ENCODE results near the gene PCNX1. TPM values are rescaled to one million over a fixed set of nuclear protein-coding genes. Genes with fewer than 3 reads are reported as not detected.
"Not testable (repeated sequence)": the region's sequence is repeated elsewhere in the genome, so short reads cannot be mapped to it uniquely, and the experiment has no call there.

Gene PCNX1
- total RNA-seq, 1 donor = 142 TPM

DNA sequence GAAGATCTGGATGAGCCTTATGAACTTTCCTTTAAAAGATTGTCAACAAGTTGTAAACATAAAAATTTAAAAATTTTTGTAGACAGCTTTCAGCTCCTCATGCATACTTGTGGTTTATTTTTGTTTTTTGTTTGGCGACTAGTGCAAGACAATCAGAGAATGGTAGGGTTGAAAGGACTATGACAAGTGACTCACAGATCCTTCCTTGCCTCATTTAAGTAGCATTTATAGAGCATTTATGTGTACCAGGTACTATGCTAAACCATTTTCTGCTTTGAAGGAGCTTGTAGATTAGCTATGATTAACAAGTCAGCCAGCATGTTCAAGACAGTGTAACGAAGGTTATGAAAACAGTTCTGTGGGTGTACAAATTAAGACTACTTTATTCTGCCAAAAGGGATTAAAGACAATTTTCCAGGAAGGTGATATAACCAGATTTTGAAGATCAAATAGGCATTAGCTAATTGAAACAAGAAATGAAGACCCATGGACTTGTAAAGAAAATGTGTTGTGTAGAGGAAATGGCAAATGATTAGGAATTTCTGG, 122.0 kb downstream of the PCNX1 start:
- Histone ChIP-seq H3K27me3 (ENCODE audit: insufficient read depth, low read length) (no peaks in the 10 kb centered on the region), H3K4me3 (ENCODE audit: low read length) (no peak overlapping the region), H3K9me3 (ENCODE audit: low read depth, low read length) (no peaks in the 10 kb centered on the region), H3K4me1 (ENCODE audit: insufficient read depth, low read length) (no peaks in the 10 kb centered on the region)

DNA sequence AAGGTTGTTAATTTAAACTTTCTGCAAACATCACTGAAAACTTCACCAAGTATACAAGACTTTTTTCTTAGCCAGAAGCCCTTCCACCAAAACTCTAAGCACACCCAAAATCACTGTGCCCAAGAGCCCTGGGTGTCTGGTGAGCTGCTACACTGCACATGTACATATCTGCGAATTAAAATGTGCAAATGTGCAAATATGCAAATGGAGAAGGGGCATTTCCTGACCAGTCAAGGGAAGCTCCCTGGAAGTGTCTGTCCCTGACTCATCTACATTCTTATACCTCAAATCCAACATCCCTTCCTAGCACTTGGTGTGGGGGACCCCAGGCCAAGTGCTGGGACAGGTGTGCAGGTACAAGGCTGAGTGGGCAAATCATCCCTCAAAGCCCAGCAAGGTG, 123.7 kb downstream of the PCNX1 start:
- Histone ChIP-seq H3K4me3 (ENCODE audit: low read length) (no peak overlapping the region), H3K27me3 (ENCODE audit: insufficient read depth, low read length) (no peaks in the 10 kb centered on the region), H3K4me1 (ENCODE audit: insufficient read depth, low read length) (no peaks in the 10 kb centered on the region), H3K9me3 (ENCODE audit: low read depth, low read length) (no peaks in the 10 kb centered on the region)

DNA sequence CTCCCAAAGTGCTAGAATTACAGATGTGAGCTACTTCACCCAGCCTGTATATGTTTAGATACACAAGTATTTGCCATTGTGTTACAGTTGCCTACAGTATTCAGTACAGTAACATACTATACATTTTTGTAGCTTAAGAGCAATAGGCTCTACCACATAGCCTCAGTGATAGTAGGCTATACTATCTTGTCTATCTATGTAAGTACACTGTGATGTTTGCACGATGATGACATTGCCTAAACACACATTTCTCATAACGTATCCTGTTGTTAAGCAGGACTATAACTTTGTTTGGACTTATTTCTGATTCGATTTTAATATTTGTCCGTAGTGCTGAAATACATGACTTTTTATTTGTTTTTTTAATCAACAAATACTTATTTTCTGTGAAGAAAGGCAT, 129.2 kb downstream of the PCNX1 start:
- Histone ChIP-seq H3K27me3 (ENCODE audit: insufficient read depth, low read length) (no peaks in the 10 kb centered on the region), H3K4me3 (ENCODE audit: low read length) (no peak overlapping the region), H3K9me3 (ENCODE audit: low read depth, low read length) (peaks cover 6% of the 10 kb centered on the region), H3K4me1 (ENCODE audit: insufficient read depth, low read length) (no peaks in the 10 kb centered on the region)

DNA sequence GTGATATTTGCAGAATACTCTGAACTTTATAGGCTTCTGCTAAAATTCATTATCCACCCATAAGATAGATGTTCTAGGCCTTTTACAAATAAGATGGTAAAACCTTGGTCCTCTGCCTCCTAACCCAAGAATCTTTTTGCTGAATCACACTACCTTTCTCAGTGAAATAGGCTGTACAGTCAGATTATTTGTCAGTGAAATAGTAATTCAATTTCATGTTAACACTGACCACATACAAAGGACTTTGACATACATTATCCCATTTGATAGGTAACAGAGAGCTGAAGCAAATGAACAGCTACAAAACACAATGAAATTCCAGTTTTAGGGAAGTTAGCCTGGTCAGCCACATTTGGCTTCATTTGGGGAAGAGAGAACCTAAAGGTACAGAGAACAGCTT, 141.1 kb downstream of the PCNX1 start:
- H3K4me3 ChIP-seq (ENCODE audit: low read length) = no peak overlapping the region
- H3K27me3 ChIP-seq (ENCODE audit: insufficient read depth, low read length) = no peaks in the 10 kb centered on the region
- no peaks in the 10 kb centered on the region for H3K4me1 ChIP-seq (ENCODE audit: insufficient read depth, low read length)
- no peaks in the 10 kb centered on the region for H3K9me3 ChIP-seq (ENCODE audit: low read depth, low read length)

DNA sequence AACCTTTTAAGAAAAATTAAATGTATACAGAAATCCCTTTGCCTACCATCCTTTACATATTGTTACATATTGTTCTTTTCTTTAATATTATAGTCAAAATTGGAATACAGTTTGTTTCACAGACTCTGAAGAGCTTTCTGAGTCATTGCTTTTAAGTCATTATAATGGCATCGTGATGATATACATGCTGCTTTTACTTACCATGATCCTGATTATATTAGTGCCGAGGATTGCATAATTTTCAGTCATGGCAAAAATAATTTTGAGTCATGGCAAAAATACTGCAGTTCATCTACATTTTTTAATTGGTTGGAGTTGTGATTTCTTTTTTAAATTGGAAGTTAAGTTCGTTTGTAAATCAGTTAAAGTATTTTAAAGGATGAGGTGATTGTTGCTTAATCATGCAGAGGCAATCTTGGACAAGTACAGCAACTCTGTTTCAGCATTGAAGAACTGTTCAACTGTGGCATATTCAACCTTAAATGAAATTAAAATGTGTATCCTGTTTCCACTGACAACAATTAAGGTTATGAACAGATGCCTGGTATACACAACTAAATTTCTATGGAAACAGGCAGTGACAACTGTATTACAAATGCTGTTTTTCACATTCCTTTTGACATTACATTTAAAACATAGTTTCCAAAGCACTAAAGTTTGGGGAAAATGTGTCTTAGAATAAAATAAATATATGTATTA, 142.3 kb downstream of the PCNX1 start:
- H3K4me3 ChIP-seq (ENCODE audit: low read length) = no peak overlapping the region
- no peaks in the 10 kb centered on the region for H3K9me3 ChIP-seq (ENCODE audit: low read depth, low read length)
- H3K27me3 ChIP-seq (ENCODE audit: insufficient read depth, low read length) = no peaks in the 10 kb centered on the region
- no peaks in the 10 kb centered on the region for H3K4me1 ChIP-seq (ENCODE audit: insufficient read depth, low read length)

DNA sequence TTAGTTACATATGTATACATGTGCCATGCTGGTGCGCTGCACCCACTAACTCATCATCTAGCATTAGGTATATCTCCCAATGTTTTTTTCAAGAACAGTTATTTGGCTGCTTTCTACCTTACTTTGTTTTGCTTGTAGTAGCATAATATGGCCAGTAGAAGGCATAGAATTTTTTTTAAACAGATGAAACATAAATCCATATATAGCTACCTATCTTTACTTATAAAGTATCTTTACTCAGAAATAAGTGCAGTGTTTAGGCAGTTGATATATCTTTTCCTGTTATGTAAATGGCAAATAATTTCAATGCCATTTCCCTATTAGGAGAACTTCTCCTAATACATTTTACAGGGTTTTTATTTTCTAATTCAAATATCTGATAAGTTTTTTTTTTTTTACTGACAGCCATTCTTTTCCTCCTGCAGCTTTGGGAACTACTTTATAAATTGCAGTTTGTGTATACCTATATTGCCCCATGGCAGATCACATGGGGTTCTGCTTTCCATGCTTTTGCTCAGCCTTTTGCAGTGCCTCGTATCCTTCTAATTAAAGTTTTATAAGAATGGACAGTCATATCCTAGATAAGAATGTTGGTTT, 143.1 kb downstream of the PCNX1 start:
- no peaks in the 10 kb centered on the region for H3K9me3 ChIP-seq (ENCODE audit: low read depth, low read length)
- H3K27me3 ChIP-seq (ENCODE audit: insufficient read depth, low read length) = no peaks in the 10 kb centered on the region
- H3K4me3 ChIP-seq (ENCODE audit: low read length) = no peak overlapping the region
- H3K4me1 ChIP-seq (ENCODE audit: insufficient read depth, low read length) = no peaks in the 10 kb centered on the region

DNA sequence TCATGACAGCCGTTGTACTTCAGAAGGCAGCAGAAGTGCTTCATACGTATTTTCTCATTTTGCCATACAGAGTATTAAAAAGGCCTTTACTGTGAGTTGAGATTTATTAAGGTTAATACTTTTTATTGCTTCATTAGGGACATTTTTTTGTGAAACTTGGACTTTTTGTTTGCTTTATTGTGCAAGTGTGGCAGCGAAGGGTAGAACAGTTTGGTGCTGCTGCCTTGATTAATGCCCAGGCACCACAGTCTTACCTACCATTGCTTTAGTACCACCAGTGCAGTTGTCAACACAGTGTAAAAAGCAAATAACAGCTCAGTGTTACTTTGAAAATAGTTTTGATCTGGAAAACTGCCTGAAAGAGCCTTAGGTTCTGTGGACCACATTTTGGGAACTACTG, 147.4 kb downstream of the PCNX1 start:
- Histone ChIP-seq H3K4me1 (ENCODE audit: insufficient read depth, low read length) (no peaks in the 10 kb centered on the region), H3K27me3 (ENCODE audit: insufficient read depth, low read length) (no peaks in the 10 kb centered on the region), H3K9me3 (ENCODE audit: low read depth, low read length) (no peaks in the 10 kb centered on the region), H3K4me3 (ENCODE audit: low read length) (no peak overlapping the region)

DNA sequence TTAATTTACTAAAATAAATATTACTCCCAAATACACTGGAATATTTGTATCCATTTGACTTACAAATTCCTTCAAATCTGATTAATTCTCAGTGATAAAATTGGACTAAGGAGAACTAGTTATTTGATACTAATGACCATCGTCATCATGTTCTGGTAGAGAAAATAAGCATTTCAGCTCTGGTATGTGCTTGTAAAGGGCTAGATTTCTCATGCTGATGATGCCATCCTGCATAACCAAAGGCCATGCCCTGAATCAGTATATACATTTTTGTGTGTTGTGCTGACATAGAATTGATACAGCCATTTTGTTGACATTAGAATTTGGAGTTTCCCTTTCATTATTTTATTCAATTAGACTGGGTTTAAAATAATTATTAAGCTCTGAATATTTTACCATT, 148.9 kb downstream of the PCNX1 start:
- H3K4me3 ChIP-seq (ENCODE audit: low read length) = no peak overlapping the region
- H3K27me3 ChIP-seq (ENCODE audit: insufficient read depth, low read length) = no peaks in the 10 kb centered on the region
- no peaks in the 10 kb centered on the region for H3K9me3 ChIP-seq (ENCODE audit: low read depth, low read length)
- H3K4me1 ChIP-seq (ENCODE audit: insufficient read depth, low read length) = no peaks in the 10 kb centered on the region

DNA sequence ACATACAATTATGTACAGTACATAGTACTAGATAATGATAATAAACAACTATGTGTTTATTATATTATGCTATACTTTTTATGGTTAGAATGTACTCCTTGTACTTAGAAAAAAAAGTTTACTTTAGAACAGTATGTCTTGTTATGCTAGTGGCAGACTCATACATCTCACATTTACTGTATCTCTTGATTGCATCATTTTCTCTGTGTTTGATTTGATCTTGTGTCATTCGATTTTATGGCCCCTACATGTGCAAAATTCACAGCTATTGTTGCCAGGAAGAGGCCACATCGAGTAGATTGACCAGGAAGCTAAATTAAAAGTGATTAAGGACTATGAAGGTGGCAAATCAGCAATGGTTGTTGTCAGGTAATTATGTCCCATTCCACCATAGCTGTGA, 153.0 kb downstream of the PCNX1 start:
- Histone ChIP-seq H3K9me3 (ENCODE audit: low read depth, low read length) (no peaks in the 10 kb centered on the region), H3K4me1 (ENCODE audit: insufficient read depth, low read length) (no peaks in the 10 kb centered on the region), H3K4me3 (ENCODE audit: low read length) (no peak overlapping the region), H3K27me3 (ENCODE audit: insufficient read depth, low read length) (no peaks in the 10 kb centered on the region)

DNA sequence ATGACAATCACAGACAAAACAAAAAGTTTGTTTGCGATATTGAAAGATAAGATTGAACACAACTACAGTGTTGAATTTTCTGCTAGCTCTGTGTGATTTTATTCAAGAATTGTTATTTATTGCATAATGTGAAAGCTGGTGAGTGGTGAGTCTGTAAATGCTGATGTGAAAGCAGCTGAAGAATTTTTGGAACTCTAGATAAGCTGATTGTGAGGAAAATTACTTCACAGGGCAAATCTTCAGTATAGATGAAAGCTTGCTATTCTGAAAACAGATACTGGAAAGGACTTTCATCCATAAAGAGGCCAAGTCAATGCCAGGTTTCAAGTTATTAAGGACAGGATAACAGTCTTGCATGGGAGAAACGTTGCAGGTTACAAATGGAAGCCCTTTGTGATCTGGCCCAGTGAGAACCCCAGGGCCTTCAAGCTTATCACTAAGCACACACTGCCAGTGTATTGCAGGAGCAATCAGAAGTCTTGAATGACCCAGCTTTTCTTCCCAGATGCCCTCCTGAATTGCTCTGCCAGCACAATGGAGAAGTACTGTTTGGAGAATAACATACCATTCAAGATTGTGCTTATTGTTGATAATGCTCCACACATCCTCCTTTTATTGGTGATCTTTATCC, 153.7 kb downstream of the PCNX1 start:
- Histone ChIP-seq H3K4me3 (ENCODE audit: low read length) (no peak overlapping the region), H3K4me1 (ENCODE audit: insufficient read depth, low read length) (no peaks in the 10 kb centered on the region), H3K27me3 (ENCODE audit: insufficient read depth, low read length) (no peaks in the 10 kb centered on the region), H3K9me3 (ENCODE audit: low read depth, low read length) (no peaks in the 10 kb centered on the region)

DNA sequence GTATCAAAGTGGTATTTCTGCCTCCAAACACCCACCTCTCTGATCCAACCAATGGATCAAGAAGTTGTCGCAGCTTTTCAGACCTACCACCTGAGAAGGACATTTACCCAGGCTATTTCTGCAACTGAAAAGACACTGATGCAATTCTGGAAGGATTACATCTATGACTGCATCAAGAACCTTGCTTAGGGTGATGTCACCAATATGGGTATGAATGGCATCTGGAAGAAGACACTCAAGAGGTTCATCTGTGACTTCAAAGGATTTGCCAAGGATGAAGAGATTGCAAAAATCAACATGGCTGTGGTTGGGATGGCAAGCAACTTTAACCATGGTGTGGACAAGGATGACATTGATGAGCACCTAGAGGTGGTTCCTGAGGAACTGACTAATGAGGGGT, 154.2 kb downstream of the PCNX1 start:
- Histone ChIP-seq H3K9me3 (ENCODE audit: low read depth, low read length) (no peaks in the 10 kb centered on the region), H3K4me3 (ENCODE audit: low read length) (no peak overlapping the region), H3K4me1 (ENCODE audit: insufficient read depth, low read length) (no peaks in the 10 kb centered on the region), H3K27me3 (ENCODE audit: insufficient read depth, low read length) (no peaks in the 10 kb centered on the region)

DNA sequence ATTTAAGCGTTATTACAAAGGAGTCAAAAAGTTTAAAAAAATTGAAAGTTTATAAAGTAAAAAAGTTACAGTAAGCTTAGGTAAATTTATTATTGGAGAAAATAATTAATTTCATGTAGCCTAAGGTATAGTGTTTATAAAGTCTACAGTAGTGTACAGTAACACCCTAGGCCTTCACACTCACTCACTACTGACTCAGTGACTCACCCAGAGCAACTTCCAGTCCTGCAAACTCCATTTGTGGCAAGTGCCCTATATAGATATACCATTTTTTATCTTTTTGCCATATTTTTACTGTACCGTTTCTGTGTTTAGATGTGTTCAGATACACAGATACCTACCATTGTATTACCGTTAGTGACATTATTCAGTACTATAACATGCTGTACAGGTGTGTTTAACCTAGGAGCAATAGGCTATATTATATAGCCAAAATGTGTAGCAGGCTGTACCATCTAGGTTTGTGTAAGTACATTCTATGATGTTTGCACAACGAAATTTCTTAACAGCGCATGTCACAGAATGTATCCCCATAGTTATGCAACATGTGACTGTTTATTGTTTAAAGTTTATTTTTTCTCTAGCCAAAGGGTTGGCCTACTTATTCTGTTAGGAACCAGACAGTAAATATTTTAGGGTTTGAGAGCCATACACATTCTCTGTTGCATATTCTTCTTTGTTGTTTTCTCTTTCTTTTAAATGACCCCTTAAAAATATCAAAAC, 155.5 kb downstream of the PCNX1 start:
- H3K27me3 ChIP-seq (ENCODE audit: insufficient read depth, low read length) = no peaks in the 10 kb centered on the region
- no peaks in the 10 kb centered on the region for H3K9me3 ChIP-seq (ENCODE audit: low read depth, low read length)

DNA sequence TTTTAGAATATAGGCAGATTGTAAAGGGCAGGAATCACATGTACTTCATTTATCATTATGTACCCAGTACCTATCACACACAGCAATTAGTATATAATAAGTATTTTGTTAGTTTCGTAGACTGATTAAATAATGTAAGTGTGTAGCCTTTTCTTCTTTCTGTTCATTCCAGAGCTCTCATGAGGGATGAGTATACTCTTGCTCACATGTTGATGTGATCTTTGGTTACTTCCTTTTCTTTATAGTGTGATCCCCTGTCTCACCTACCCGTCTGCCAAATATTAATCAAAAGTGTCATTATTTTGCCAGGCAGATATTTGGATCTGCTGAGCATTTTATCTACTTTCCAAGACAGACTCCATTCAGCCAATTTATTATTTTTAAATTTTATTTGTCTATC, 156.1 kb downstream of the PCNX1 start:
- H3K4me1 ChIP-seq (ENCODE audit: insufficient read depth, low read length) = no peaks in the 10 kb centered on the region
- H3K4me3 ChIP-seq (ENCODE audit: low read length) = no peak overlapping the region
- H3K9me3 ChIP-seq (ENCODE audit: low read depth, low read length) = no peaks in the 10 kb centered on the region
- no peaks in the 10 kb centered on the region for H3K27me3 ChIP-seq (ENCODE audit: insufficient read depth, low read length)

More for the DNA sequence above, 155.5 kb downstream of the PCNX1 start:
- Histone ChIP-seq H3K4me1 (ENCODE audit: insufficient read depth, low read length) (no peaks in the 10 kb centered on the region), H3K4me3 (ENCODE audit: low read length) (no peak overlapping the region)

DNA sequence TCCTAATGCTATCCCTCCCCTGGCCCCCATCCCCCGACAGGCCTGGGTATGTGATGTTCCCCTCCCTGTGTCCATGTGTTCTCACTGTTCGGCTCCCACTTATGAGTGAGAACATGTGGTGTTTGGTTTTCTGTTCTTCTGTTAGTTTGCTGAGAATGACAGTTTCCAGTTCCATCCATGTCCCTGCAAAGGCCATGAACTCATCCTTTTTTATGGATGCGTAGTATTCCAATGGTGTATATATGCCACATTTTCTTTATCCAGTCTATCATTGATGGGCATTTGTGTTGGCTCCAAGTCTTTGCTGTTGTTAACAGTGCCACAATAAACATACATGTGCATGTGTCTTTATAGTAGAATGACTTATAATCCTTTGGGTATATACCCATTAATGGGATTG, 157.5 kb downstream of the PCNX1 start:
- H3K4me1 ChIP-seq (ENCODE audit: insufficient read depth, low read length); H3K9me3 ChIP-seq (ENCODE audit: low read depth, low read length); H3K4me3 ChIP-seq (ENCODE audit: low read length); H3K27me3 ChIP-seq (ENCODE audit: insufficient read depth, low read length): not testable (repeated sequence)

DNA sequence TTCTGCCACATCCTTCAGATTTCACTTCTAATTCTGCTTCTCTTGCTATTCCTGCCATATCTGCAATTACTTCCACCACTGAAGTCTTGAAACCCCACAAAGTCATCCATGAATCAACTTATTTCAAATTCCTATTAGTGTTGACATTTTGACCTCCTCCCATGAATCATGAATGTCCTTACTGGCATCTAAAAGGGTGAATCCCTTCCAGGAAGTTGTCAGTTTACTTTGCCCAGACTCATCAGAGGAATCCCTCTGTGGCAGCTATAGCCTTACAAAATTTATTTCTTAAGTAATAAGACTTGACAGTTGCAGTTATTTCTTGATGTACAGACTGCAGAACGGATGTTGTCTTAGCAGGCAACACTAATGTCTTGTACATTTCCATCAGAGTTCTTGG, 162.9 kb downstream of the PCNX1 start:
- Histone ChIP-seq H3K27me3 (ENCODE audit: insufficient read depth, low read length) (no peaks in the 10 kb centered on the region), H3K4me3 (ENCODE audit: low read length) (no peak overlapping the region), H3K4me1 (ENCODE audit: insufficient read depth, low read length) (no peaks in the 10 kb centered on the region), H3K9me3 (ENCODE audit: low read depth, low read length) (no peaks in the 10 kb centered on the region)

Data from mononuclear cell (primary cell).